ENCODE results near the gene POSTN.

Gene POSTN, protein sequence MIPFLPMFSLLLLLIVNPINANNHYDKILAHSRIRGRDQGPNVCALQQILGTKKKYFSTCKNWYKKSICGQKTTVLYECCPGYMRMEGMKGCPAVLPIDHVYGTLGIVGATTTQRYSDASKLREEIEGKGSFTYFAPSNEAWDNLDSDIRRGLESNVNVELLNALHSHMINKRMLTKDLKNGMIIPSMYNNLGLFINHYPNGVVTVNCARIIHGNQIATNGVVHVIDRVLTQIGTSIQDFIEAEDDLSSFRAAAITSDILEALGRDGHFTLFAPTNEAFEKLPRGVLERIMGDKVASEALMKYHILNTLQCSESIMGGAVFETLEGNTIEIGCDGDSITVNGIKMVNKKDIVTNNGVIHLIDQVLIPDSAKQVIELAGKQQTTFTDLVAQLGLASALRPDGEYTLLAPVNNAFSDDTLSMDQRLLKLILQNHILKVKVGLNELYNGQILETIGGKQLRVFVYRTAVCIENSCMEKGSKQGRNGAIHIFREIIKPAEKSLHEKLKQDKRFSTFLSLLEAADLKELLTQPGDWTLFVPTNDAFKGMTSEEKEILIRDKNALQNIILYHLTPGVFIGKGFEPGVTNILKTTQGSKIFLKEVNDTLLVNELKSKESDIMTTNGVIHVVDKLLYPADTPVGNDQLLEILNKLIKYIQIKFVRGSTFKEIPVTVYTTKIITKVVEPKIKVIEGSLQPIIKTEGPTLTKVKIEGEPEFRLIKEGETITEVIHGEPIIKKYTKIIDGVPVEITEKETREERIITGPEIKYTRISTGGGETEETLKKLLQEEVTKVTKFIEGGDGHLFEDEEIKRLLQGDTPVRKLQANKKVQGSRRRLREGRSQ

DNA sequence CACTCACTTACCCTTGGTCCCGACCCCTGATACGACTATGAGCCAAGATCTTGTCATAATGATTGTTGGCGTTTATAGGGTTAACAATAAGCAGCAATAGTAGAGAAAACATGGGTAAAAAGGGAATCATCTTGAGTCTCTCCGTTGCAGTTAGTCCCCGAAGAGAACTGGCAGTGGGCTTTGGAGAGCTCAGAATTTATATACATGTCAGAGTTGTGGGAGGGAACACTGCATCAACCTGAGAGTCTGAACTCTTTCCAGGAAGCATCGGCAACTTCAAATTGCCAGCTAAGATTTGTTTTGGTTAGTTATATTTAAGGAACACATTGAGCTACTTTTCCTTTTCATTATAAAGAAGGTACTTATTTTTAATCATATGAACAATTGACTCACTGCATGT, at the start of gene POSTN:
POSTN (minus strand) TSS at position 172 of the 400 bp plus-strand sequence; CDS start at position 130, 42 bp downstream.
- no peak for DNase-seq

DNA sequence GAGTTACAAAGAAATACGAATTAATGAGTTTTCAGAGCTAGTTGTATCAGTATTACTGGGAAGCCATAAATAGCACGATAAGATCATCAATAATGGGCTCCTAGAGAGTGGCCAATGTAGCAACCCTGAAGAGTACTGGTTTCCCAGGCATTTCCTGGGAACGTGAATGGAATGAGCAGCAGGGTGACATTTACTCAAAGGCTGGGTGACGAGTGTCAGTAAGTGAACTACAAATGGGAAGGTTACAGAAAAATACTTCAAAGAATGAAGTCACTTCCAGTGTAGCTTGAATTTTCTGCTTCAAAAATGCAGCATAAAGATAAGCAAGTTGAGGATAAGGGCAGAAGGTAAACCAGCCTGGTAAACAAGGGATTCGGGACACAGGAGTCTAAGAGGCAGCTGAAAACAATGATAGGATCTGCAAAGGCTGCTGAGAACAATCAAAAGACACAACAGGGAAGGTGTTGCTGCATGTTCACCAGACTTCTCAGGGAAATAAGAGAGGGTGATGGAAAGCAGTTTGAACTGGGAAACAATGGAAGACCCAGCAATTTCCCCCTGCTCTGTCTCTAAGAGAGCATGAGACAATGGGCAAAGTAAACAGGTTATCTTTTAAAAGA, 48.6 kb upstream of the POSTN start:
- DNase-seq = no peak

DNA sequence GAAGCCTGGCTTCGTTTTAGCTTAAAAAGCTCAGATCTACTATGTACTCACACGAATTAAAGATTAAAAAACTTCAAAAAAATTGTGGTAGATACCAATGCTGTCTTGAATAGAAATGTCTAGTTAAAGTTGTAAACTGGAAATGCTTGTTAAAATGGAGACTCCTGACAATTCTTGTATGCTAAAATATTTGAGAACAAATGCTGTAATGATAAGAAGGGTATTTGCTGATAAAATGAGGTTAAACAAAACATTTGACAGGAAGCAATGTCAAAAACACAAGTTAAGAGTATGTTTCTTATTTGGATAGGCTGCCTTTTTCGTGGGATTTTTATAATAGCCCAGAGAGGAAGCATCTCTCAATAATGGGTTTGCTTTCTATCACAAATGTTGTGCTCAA, 48.0 kb upstream of the POSTN start:
- no peak for DNase-seq

DNA sequence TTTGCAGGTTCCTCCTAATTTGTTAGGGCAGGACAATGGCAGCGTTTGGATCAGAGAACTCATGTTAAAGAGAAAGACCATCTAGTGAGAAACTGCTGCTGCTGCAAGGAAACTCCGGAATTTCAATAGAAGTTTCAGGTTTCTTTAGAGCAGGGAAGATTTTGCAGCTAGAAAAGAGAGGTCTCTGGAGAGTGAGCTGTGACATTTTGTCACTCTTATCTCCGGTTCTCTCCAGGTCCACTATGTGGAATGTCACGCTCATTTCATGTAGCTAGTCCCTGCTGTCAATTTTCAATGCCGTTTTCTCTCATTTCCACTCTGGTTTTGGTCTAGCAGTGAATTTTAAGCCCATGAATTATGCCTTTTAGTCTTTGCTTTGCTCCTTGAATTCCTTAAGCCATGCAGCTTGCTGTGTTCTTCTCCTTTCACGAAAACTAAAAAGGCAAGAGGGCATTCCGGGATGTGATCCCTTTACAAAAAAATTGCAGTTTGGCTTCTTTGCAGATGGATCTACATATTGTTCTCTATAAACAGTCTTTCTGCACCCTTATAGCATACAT, 46.7 kb upstream of the POSTN start:
- no peak for DNase-seq

DNA sequence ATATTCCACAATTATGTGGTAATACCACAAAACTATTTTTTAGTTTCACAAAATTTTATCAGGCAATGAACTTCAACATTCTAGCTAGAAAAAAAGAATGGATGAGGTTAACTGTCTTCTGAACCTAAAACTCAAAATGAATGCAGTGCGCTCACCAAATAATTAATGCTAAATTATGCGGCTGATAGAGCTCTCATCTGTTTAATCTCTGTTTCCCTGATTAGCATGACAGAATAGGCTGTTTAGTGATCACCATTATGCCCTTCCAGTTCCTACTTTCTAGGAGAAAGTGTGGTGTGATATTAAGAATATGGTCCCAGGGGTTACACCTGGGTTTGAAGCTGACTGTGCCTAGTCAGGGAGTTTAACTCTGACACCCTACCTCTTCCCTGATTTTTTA, 42.8 kb upstream of the POSTN start:
- DNase-seq = no peak

DNA sequence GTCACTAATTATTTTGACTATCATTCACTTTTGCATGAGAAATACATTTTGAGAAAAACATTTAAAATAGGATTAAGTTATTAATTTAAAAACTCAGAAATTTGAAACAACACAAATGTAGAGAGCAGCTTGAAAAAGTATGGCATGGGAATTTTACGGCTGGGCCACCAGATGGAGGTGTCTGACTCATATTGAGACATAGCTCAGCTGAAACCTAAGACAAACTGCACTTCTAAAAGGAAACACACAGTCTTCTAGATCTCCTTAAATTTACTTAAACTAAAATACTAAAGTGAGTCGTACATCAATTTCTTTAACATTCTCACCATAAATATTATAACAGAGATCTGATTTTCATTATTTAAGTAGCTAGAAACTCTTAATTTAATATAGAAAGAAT, 41.9 kb upstream of the POSTN start:
- DNase-seq = no peak

DNA sequence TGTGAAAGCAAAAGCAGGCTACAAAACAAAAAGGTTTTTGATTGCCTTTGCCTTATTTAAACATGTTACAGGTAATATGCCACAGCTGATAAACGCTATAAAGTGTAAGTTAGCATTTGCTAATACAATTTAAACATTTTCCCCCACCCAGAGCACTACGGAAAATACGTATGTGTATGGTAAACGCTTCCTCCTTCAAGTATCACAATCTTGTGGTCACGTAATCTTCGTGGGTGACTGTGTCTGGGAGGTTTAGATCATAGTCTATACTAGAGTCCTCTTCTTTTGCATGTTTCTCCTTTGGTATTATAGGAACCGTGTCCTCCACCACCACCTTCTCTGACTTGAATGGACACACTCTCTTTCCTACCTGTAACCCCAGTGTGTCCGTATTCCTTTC, 38.1 kb upstream of the POSTN start:
- DNase-seq = no peak

DNA sequence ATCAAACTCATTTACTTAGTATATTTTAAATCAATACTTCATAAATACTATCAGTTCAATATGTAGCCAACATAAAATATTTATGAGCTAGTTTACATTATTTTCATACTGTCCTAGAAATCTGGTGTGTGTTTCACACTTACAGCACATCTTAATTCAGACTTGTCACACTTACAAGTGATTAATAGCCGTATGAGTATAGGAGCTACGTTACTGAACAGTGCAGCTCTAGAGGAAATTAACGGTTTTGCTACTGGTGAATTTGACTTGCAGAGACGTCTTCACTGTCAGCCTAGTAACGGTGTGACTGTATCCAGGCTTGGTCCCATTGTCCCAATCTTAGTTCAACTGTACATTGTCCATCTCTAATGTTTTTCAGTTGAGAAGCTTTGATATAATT, 33.7 kb upstream of the POSTN start:
- DNase-seq = no peak

DNA sequence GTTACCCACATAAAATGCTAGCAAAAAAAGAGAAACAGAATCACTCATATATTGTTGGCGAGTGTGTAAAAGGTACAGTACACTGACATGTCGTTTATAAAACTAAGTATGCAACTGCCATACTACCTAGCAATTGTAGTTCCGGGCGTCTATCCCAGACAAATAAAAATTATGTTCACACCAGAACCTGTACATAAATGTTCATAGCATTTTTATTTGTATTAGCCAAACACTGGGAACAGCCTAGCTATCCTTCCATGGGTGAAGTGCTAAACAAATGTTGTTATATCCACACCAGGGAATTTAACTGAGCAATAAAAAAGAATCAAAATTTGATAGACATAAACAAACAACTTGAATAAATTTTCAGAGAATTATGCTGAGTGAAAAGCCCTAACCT, 28.9 kb upstream of the POSTN start:
- no peak for DNase-seq

DNA sequence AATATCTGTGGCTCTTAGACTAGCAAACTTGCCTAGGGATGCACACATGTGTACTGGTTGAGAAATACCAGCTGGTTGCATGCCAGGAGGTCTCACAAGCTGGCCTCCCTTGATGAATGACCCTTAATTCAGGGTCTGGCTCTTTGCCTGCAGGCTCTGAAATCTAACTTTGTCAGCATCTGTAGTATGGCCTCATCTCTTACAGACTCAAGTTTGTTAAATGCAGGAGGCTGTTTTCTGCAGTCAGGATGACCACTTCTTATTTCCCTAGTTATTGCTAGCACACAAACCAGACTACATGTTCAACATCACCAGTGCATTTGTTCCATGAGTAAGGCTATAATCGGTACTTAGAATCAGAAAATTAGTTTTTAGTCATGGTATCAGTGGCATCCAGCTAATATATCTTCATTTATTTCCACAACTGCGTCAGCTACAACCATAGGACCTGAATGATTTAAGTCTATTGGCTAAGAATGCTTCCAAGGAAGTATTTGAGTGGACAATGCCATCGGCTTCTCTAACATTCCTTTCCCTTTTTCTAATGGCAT, 23.3 kb upstream of the POSTN start:
- DNase-seq = no peak

DNA sequence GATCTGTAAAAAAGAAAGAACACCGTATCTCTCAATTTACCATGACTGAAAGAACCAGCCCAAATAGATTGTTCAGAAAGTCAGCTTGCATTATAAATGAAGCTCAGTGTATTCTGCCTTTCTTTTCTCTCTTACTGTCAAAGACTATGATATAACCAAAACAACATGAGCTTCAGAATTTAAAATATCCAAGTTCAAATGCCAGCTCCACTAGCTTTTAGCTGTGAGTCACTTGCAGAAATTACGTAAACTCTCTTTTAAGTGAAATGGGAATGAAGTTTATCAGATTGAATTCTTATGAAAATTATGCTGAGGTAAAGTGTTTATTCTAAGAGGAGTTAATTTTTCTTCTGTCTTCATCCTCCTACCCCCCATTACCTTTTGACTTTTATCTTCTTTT, 20.0 kb upstream of the POSTN start:
- DNase-seq = no peak

DNA sequence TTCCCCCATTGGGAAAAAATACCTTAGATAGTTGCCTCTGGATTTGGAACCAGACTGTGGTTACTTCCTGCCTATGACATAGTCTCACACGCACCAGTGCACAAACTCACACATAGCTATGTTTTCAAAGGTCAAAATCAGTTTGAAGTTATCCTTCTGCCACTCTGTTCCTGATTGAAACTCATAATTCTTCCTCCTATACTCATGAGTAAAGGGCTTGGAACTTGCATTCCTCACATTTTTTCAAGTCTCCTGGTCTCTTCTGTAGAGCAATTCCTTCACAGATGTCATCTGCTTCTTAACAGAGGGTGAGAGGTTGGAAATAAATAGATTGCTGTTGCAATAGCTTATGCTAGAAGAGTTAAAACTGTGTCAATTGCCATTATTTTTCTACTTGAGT, 18.6 kb upstream of the POSTN start:
- DNase-seq = no peak

DNA sequence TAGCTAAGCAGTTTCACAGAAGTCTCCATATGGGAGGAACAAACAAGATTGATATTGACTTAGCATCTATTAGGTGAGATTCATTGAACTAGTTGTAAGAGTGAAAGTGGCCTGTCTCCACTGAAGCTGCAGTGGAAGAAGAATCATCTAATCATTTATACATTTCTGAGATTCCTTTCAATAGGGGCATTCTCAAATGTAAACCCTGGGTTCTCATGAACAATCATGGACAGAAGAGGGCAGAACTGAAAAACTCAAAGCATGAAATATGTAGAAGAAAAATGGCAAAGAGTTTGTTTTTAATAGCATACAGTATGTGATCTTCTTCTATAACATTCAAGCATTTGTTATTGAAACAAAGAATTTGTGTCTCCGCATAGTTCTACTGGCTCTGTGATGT, 17.6 kb upstream of the POSTN start:
- no peak for DNase-seq

DNA sequence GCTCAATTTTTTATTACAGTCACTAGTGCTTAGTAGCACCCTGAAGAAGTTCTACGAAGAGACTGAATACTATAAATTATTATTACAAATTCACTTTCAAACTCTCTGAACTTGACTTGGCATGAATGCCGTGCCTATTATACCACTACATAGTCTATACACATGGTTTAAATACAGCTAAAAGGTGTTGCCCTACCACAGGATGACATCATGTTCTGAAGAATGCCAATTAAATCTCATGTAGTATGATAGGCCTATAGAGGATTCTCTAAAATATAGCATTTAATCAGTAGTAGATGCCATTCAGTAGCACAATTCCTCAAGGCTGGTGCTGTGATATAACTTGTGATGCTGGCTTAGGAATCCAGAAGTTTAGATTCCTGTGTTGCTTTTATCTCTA, 16.7 kb upstream of the POSTN start:
- DNase-seq = no peak

DNA sequence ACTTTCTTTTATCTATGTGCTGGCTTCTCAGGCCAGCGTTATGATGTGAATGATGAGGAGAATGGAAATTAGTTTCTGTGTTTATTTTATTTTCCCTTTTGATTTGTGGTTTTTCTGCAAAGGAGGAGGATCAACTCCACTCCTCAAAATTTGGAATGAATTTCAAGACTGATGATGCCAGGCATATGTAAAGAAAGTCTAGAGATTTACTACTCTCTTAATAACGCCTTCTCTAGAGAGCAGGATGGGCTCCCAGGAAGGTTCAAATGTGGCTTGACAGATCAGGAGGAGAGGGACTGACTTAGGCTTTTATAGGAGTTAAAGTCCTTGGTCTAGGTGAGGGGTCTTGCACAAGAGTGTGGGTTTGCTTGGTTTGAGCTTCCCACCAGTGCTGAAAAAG, 15.1 kb upstream of the POSTN start:
- no peak for DNase-seq

DNA sequence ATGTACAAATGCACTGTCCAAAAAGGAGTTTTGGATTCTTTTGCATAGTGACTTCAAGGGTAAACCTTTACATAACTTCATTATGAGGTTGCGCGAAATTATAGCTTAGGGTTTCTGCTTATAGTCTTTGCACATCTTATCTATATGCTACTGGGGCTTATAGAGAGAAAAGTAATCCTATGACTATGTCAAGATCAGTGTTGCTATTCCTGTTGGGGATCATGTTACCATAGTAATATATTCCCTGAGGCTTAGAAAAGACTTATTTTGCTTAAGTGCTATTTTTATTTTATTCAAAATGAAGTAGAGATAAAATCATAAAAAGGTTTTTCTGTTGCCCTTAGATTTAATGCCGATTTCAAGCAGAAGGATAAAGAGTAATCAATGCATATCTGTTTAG, 14.7 kb upstream of the POSTN start:
- no peak for DNase-seq

DNA sequence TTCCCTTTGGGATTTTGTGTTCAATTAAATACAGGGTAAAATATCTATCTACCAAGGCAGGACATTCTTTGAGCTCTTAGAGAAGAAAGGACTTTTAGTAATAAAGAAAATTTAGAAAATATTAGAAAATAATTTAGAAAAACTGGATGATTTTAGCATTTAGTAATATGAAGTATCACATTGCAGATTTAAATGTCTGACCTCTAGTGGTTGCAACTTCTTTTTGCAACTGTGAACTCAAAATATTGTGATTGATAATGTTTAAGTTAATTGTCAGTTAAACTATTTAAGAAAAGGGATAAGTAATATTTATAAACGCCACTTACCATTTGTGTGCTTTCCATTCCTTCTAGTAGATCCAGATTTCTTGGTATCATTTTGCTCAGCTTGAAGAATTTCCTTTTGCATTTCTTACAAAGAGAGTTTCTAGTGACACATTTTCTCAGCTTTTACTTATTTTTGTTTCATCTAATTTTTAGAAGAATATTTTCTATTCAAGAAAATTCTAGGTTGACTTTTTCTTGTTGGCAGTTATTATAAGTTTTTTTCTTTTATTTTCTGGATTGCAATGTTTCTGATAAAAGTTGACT, 10.3 kb upstream of the POSTN start:
- no peak for DNase-seq

DNA sequence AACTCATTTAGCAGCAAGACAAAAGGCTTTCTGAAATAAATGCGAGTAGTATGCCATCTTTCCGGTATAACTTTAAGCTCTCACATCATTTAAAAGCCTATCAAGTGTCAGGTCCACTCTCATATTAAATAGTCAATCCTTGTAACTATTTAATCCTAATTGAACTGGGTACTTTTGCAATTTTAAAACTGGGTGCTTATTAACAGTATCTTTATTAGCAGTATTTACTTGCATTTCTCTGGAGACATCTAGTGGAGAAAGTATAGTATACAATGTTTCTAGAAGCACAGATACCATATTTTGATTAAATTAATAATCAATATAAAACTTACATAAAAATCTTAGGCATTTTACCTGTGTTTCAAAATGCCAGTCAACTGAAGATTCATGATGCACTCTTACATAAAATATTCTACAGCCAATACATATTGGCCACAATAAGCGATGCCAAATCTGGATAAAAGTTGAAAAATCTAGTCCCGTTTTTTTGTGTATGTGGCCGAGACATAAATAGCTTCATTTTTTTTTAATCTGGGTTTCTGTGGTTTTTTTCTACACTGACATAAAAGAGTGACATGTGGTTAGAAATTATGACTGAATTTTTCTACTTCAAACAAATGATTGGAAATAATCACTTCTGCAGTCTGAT, 4.3 kb upstream of the POSTN start:
- peak; percentile 15 for DNase-seq

DNA sequence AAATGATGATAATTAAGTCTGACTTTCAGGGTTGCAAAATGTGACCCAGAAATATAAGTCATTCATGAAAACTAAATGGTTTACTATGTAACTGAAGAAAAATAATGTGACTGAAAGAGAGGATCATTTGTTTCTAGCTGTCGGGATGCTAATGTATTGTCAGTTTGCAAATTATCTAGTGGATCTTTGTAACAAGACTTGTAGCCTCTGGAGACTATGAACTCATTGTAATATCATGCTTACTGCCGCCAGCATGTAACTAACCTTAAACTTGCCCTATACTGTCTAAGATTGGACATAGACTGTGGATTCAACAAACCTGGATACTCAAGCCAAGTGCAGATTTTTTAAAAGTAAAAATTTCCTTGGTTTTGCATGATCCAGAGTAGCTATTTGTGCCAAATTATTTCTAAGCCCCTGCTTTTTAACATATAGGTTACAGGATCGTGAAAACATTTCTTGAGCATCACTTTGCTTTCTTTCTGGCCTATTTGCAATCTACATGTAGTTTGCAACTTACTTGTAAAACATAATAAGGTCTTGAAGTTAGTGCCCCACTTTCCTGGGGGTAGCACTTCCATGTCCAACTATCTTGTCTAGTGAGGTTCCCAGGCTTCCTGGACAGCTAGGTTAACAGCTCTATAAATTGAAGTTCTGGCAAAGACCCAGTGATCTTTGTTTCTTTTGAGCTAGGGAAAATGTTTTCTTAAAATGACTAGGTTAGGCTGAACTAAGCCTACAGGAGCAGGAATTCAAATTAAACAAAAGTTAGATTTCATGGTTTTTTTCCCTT, 3.3 kb upstream of the POSTN start:
- DNase-seq = no peak

DNA sequence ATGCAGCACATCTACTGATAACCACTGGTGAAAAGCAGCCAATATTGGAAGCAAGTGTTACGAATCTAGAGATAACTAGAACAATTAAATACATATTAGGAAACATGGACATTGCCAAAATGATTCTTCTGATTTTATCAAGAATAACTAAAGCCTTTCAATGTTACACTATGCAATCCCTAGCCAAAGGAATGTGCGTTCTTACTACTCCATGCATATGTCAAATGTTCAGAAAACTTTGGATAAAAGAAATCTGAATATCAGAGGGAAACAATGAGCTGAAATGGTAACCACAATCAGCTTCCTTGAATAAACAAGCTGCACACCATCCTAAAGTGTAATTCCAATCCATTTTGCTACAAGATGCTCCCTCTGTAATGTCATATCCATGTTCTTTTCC, 951 bp upstream of the POSTN start:
- DNase-seq = no peak

DNA sequence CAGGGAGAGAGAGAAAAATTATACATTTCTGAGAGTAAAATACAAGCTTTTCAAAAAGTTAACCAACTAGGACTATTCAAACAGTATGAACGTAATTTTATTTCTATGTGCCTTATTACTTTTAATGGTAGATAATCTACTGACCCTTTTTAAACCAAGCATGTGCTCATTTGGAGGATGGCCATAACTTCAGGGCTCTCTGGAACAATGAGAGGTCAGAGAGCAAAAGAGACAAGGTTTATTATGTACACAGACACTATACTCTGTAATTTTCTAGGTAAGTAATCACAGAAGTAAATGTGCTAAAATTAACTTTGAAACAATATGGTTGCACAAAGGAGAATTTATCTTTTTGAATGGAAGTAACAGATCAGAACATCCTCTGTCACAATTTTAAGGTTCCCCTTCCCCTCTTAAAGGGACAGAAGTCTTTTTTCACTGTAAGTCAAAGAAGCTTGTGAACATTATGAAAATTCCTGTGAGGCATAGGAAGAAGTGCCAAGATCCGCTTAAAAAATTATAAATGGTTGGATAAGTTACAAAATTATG, 1.0 kb downstream of the POSTN start:
- DNase-seq = no peak

Data from NCI-H526 treated with DMSO at 0.1 percent for 48 hours (cell line).